Endometrium (tissue), 2 donors: ENCODE results near the gene SIK2.
"Not testable (repeated sequence)": the region's sequence is repeated elsewhere in the genome, so short reads cannot be mapped to it uniquely, and the experiment has no call there.

Experiments used
- FAIRE-seq: peaks from 2 replicates; lab custom pipeline; 2012; peaks lifted over from hg19 to GRCh38; lab: Jason Lieb, UNC
- donor health status: control.
- donor health status: control.

SIK2 gene

GRCh38 chr11:111624608-111625007 lies 22.4 kb downstream of the SIK2 start:
- FAIRE-seq, result no peak

- no peak for FAIRE-seq
These were observed 25.3 kb downstream of the SIK2 start for GRCh38 chr11:111627591-111627990.

GRCh38 chr11:111629499-111629898 lies 27.2 kb downstream of the SIK2 start:
- no peak for FAIRE-seq

GRCh38 chr11:111631024-111631665 lies 28.9 kb downstream of the SIK2 start:
- no peak for FAIRE-seq

GRCh38 chr11:111631666-111632039 lies 29.4 kb downstream of the SIK2 start:
- no peak for FAIRE-seq

GRCh38 chr11:111632516-111633220 lies 30.4 kb downstream of the SIK2 start:
- no peak for FAIRE-seq

- no peak for FAIRE-seq
These were observed 31.0 kb downstream of the SIK2 start for GRCh38 chr11:111633248-111633647.

GRCh38 chr11:111633756-111634362 lies 31.6 kb downstream of the SIK2 start:
- FAIRE-seq, result no peak

GRCh38 chr11:111634981-111635705 lies 32.9 kb downstream of the SIK2 start:
- peak; percentile 74 for FAIRE-seq

GRCh38 chr11:111635706-111636045 lies 33.4 kb downstream of the SIK2 start:
- FAIRE-seq, result no peak

GRCh38 chr11:111637885-111638284 lies 35.6 kb downstream of the SIK2 start:
- no peak for FAIRE-seq

- FAIRE-seq, result no peak
These were observed 37.1 kb downstream of the SIK2 start for GRCh38 chr11:111639226-111639925.

- FAIRE-seq, result no peak
These were observed 39.2 kb downstream of the SIK2 start for GRCh38 chr11:111641339-111642015.

GRCh38 chr11:111642542-111642941 lies 40.3 kb downstream of the SIK2 start:
- FAIRE-seq, result no peak

GRCh38 chr11:111644922-111645321 lies 42.7 kb downstream of the SIK2 start:
- no peak for FAIRE-seq

GRCh38 chr11:111645657-111646316 lies 43.5 kb downstream of the SIK2 start:
- FAIRE-seq, result no peak

GRCh38 chr11:111651336-111651735 lies 49.1 kb downstream of the SIK2 start:
- not testable (repeated sequence) for FAIRE-seq

GRCh38 chr11:111652184-111652583 lies 49.9 kb downstream of the SIK2 start:
- FAIRE-seq, result no peak

GRCh38 chr11:111654601-111655000 lies 52.4 kb downstream of the SIK2 start:
- FAIRE-seq, result no peak

- no peak for FAIRE-seq
These were observed 53.7 kb downstream of the SIK2 start for GRCh38 chr11:111655924-111656323.

GRCh38 chr11:111657905-111658304 lies 55.7 kb downstream of the SIK2 start:
- FAIRE-seq, result not testable (repeated sequence)
